NCI-H774 (cell line): ENCODE measurements around the gene ASPM.
"Not testable (repeated sequence)": the region's sequence is repeated elsewhere in the genome, so short reads cannot be mapped to it uniquely, and the experiment has no call there.

ENCODE experiments used
- DNase-seq: peaks from one replicate; lab custom pipeline; 2025; lab: John Stamatoyannopoulos, UW

ASPM gene

DNA sequence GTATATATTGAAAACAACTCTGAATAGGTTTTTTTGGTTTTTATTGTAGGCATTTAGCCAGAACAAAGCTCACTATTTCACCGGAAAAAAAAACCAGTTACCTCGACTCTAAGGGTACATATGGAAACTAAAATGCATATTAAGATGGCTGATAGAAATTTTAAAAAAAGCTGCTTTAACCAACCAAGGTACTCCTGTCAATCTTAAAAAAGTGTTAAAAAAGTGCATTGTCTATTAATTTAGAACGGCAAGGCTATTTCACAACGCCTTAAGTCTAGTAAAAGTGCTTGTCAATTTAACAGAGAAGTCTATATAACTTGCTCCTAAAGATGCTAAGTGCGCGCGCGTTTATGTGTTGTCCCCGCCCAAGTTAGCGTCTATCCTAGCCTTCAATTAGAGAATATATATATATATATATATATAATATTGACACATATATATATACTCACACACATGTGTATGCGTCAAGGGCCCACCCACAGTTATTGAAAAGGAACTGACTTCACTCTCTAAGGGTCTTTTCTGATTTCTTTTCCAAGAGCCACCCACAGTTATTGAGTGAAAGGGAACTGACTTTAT, 934 bp downstream of the ASPM start:
- DNase-seq, result no peak

DNA sequence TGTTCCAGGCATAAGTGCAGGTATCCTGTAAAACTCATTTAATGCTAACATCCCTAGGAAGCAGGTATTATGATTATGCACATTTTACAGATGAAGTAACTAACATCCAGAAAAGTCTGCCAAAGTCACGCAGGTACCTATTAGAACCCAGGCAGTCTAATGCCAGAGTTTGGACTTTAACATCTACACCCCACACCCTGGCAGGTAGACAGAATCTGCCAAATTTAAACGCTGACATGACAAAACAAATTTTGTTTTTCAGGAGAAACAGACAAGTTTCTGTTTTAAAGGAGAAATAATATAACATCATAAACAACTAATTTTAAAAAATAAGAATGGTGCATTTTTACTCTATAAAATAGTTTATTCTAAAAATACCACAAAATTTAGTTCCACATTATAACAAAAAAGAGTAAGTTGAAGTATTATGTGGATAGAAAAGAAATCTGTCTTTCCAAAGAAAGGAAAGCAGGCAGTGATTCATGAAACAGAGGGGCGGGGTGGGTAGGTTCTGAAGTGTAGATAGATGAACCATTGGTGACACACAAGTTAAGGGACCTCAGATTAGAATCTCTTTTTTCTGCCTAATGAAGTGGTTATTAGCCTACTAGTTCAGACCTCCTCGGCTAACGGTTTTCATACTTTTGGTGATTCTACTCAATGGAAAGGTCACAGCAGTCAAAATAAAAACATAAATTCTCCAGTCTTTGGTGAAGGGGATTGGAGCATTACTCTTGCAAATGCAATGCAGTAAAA, 1.7 kb downstream of the ASPM start:
- DNase-seq, result no peak

DNA sequence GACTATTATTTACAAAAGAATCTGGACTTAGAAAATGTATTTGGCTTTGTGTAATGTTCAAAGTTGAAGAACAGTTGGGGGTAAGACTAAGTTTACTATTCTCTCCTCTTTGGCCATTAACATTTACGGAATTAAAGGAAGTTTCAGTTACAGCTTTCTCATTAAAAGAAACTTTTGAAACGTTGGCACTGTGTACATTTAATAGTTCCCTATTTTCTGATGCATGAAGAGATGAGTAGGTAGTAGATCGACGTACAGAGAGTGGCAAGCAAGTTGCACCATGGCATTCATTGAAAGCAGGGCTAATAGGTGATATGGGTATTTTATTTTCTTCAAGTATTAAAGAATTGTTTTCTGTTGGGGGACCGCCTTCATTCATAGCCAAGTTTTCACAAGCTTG, 3.2 kb downstream of the ASPM start:
- DNase-seq, result no peak

DNA sequence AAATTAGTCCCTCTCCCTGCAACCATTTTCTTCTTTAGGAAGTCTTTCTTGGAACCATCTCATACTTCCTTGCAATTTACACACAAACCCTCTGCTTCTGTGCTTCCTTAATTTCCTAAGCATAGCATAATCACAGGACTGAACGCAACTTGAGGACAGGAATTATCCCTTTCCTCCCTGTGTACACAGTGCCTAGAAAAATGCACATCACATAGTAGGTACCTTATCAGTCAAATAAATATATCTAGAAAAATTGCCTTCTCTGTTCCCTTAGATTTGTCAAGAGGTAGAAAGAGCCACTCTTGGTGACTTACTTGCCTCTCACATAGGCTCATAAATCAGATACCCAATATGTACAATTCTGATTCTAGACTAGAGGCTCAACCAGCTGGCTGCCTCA, 4.9 kb downstream of the ASPM start:
- no peak for DNase-seq

DNA sequence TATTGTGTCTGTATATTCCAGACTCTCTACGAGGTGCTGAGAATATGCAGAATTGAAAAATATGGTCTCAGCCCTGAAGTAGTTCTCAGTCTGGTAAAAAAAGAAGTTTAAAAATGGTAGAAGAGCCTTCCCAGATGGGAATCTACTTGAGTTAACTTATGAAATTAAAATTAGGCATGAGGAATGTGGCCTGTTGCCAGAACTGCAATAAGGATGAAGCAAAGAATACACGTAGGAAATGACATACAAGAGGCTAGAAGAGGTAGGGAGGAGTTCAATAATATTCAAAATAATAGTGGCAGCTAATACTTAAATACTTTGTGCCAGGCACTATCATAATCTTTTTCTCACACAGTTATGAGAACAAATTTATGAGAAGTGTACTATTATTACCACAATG, 6.3 kb downstream of the ASPM start:
- DNase-seq, result no peak

DNA sequence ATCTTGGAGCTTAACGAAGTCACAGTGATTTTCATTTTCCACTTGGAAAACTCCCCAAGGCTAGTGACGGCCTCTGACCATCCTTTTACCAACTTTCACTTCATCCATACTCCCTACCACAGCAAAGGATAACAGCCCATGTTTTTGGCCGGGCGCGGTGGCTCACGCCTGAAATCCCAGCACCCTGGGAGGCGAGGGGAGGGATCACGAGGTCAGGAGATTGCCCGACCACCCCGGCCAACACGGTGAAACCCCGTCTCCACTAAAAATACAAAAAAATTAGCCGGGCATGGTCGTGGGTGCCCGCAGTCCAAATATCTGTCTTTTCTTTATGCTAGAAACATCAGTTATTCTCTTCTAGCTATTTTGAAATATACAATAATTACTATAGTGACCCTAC, 7.3 kb downstream of the ASPM start:
- no peak for DNase-seq

DNA sequence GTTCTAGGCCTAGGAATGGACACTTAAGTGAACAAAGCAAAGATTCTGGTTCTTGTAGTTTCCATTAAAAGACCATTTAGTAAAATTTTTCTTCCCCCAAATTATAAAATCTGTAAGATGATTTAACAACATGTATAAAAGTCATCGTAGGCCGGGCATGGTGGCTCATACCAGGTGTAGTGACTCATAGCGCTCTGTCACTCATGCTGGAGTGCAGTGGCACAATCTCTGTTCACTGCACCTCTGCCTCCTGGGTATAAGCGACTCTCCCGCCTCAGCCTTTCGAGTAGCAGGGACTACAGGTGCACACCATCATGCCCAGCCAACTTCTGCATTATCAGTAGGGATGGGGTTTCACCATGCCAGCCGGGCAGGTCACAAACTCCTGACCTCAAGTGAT, 9.1 kb downstream of the ASPM start:
- DNase-seq, result no peak

DNA sequence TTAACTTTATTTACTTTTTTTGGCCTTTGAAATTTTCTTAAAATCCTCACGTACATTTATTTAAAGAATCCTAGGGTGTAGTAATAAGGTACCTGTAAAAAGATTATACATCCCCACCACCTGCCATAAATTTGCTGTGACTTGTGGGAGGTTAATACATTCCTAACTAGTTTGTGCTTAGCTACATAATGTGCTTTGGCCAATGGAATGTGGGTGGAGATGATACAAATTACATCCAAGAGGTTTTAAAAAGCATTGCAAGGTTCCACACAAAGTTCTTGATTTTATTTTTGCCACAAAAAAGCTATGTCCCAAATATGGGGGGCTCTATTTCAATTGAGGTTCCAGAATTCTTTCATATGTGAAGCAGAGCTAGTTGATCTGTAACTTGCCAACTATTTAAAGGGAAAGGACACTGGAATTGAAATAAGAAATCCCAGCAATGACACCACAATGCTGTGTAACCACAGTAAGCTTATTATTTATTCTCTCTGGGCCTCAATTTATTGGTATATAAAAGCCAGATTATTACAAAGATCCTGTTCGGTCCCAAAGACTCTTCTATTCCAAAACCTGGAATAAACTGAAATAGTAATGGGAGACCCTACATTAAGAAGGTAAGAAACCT, 15.7 kb downstream of the ASPM start:
- no peak for DNase-seq

DNA sequence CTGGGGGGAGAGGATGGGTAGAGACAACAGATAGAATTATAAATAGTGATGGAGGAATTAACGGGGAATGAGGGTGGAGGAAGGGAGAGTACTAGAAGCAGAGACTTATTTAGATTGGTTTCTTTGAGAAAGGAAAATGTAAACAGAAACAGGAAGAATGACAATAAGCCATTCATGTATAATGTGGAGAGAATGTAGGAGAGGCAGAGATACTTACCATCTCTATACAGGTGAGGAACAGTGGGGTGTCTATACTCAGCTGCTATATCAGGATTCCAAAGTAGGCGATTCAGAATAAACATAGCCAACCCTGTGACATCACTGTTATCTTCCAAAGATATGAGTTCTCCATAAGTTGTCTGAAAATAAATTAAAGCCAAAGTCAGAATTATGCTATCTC, 16.8 kb downstream of the ASPM start:
- DNase-seq, result no peak

DNA sequence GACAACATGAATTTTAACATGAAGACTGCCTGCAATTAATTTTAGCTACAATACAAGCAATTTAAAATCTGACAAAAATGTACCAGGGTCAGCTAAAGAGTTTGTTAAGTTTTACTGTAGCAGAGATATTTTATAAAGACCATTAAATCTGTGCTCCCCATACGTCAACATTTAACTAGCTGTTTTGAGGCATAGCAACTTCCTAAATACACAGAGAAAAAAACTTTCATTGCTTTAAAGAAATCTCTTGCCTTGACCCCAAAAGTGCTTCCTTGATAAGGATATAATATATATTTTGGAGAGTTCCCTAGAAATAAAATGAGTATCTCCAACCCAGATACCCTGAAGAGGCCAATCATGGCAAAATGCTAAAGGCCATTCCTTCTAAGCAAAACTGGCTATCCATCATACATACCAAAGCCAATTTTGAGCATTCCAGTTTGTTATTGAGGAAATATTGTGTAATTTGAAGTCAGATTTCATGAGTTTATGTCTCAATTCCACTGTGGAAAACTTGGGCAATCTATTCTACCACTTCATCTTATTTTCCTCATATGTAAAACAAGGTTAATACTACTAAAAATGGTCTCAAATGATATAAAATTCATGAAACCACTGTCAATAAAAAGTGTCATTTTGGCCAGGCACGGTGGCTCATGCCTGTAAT, 19.1 kb downstream of the ASPM start:
- no peak for DNase-seq

DNA sequence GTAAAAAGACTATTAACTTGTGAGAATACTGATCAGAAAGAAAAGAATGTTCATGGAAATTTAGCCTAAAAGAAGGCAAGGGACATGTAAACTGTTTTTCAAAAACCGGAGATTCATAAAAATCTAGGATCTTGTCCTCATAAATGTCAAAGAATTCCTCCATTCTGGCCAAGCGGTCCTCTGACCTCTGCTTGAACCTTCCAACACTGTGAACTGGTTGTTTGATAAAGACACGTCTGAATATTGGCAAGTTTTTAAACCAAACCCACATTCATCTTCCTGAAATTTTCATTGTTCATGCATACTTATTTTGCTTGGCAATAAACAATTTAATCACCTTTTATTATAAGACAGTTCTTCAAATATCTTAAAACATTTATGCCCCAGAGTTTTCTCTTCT, 19.8 kb downstream of the ASPM start:
- no peak for DNase-seq

DNA sequence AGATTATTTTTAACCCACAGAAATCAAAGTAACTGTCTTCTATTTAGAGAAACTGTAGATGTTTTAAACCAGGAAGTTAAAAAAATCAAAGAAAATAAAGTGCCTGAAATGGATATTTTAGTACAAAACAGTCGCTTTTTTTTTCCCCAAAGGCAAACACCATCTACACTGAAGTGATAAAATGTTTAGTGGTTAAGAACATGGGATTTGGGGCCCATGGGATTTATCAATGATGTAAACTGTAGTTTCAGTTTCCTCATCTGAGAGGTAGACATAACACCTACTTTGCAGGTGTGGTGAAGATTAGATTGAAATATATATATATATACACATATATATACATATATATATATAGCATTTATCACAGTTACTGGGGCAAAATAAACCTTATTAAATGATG, 22.1 kb downstream of the ASPM start:
- DNase-seq, result no peak

DNA sequence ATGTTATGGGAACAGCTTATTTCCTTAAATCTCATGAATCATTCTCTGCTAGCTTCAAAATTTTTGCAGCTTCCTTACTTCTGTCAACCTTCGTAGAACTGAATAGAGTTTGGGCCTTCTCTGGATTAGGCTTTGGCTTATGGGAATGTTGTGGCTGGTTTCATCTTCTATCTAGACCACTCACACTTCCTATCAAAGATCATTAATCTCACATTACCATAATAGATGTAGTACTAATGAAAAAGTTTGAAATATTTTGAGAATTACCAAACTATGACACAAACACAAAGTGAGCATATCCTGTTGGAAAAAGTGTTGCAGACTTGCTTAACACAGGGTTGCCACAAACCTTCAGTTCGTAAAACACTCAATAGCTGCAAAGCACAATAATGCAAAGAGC, 30.3 kb downstream of the ASPM start:
- DNase-seq, result no peak

DNA sequence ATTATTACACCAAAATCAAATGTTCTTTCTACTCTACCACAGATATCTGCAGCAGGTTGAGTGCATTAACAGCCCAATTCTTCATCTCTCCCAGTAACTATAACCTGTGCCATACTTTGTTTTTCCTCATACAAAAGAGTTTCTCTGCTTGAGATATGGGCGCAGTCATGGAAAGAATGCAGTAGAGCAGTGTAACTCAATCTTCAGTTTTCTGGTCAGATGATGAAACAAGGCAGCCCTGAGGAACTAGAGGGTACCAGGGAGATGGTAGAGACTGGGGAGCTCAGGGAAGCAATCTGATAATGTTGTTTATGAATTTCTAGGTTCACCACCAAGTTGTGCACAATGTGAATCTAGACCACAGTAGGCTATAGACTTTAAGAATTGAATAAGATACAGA, 39.6 kb downstream of the ASPM start:
- DNase-seq, result no peak

DNA sequence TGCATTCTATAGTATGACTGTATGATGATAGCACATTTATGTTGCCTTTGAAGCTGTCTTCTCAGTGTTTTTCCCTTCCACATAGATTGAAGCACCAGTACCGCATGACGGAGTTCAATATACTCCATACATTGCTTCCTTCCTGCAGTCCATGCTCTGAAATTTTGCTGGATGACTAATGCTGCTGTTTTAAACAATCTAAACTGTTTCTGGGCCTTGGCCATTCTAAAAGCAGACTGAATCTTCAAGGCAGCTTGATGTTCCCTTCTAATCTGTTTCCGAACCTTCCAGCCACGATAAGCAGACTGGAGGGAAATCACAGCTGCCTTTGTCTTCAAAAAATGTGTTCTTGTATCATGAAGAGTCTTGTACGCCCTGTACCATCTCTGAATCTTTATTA, 43.2 kb downstream of the ASPM start:
- DNase-seq, result no peak

DNA sequence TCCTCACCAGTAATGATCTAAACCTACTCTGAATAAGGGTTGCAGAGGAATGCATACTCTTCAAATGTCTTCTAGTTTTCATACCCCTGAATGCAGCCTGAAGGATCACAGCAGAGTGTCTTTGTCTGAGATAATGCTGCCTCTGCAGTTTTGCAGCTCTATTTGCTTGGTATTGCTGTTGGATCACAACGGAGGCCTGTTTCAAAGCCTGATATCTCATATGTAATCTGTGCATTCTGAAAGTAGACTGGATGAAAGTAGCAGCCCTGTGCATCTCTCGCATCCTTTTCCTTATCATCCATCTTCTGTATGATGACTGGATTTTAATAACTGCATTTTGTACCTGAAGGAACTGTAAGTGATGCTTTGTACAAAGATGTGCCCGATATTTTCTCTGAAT, 44.5 kb downstream of the ASPM start:
- DNase-seq, result no peak

DNA sequence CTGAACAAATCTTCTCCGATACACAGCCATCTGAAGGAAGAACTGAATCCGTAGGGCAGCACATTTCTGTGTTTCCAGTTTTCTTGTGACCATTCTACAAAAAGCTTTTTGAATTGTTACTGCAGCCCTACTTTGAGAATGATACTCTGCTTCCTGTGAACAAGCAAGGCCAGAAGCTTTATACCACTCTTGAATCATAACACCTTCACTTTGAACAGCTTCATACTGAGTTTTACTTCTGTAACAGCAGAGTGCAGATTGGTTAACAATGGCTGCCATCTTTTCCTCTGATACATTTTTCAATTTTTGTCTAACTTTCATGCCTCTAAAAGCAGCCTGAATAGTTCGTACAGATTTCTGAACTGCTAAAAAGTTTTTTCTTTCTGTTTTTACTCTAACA, 45.8 kb downstream of the ASPM start:
- DNase-seq, result no peak

DNA sequence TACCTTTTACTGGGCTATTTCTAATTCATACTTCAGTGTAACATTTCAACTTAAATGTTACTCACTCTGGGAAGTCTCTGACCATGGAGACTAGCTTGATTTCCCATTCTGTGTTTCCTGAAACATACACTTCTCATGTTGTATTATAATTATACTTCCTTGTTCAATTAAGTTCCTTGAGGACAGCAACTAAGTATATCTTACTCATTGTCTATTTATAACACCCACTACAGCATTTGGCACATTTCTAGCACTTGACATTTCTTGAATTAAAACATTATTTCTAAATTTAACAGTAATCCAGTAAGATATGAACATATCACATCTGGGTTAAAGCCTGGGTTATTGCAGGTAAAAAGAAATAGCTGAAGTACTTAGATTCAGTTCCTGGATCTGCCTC, 47.0 kb downstream of the ASPM start:
- no peak for DNase-seq

DNA sequence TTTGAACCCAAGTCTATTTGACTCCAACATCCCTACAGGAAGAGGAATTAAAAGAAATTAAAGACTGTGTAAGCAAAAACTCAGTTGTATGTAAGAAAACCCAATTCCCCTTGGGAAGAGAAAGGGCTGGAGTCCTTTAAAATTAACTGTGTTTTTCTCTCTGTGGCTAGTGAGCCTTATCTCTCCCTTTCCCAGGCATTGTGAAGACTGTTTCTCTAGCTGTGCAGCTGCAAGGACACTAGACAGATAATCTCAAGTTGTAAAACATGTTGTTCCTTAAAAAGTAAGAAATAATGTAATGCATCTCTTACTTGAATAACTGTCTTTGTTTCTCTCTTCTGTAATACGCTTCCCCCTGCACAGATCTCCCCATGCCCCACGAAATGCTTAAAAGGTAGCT, 49.5 kb downstream of the ASPM start:
- not testable (repeated sequence) for DNase-seq

DNA sequence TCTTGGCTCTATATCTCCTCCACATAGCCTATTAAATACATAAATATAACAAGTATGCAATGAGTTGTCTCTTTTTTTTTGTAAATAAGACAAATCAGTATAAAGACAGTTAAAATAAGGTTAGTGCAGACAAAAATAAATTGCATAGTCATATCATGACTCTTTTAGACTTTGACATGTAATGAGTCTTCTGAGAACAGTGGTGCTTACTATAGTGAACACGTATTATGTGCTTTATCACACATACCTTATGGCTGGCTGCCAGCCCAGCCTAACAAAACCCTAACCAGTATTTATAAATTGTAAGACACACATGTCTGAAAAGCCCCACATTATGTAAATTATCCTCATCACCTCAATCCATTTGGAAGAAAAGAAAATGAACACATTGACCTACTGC, 50.3 kb downstream of the ASPM start:
- DNase-seq, result no peak

DNA sequence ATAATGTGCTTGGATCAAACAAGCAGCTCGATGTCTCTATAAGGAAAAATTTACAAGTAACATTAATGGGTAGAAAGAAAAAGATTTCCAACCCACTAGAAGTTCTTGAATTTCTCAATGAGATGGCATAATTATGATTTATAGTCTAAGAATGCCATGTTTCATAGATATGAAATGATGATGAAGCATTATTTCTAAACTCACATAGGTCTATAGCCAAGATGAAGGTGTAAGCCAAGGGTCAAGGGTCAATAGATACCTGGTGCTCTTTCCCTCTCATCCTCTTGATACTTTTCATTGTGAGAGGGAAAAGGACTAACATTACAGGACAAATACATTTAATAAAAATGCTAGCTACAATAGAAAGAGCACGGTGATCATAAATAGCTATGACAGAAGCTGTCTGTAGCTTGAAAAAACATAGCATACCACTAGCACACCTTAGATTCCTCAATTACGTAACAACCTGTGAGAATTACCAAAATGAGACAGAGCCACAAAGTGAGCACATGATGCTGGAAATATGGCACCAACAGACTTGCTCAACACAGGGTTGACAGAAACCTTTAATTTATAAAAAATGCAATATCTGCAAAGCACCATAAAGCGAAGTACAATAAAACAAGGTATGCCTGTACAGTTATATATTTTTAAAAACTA, 53.1 kb downstream of the ASPM start:
- no peak for DNase-seq

DNA sequence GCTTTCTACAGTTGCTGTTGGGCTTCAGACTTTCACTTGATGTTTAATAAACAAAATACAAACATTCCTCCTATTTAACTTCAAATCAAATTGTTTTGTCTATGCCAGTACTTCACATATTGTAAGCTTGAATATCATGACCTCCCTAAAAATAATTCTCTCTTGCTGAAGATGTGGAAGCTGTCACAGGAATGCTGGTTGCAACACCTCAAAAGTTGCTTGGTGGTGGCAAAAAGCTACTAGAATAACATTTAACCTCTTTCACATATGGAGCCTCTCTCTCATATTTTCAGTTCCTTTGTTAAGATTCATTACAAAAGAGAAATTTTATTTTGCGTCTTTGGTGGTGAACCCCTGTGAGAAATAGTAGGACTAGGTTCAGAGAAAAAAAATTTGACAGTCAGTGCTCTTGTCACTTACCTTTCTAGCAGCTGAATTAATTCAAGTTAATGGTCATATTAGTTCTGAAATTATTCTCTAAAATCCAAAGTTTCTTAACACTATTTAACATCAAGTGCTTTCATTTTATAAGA, 53.9 kb downstream of the ASPM start:
- no peak for DNase-seq
